Stimulated activated CD8-positive, alpha-beta memory T cell treated with anti-CD3 and anti-CD28 coated beads, Interleukin-4, amount 100 ng/mL, for 4 hours (primary cell): Measurements from ENCODE around the gene OLFM2.
"Not testable (repeated sequence)": the region's sequence is repeated elsewhere in the genome, so short reads cannot be mapped to it uniquely, and the experiment has no call there.

Source experiments
- DNase-seq, 2 donors: peaks; one replicate each; pipeline ENCODE4 v3.0.0-alpha.2; 2020; ENCODE audit warnings: low read depth in 2 of 2, low spot score in 1 of 2

OLFM2 gene

DNA sequence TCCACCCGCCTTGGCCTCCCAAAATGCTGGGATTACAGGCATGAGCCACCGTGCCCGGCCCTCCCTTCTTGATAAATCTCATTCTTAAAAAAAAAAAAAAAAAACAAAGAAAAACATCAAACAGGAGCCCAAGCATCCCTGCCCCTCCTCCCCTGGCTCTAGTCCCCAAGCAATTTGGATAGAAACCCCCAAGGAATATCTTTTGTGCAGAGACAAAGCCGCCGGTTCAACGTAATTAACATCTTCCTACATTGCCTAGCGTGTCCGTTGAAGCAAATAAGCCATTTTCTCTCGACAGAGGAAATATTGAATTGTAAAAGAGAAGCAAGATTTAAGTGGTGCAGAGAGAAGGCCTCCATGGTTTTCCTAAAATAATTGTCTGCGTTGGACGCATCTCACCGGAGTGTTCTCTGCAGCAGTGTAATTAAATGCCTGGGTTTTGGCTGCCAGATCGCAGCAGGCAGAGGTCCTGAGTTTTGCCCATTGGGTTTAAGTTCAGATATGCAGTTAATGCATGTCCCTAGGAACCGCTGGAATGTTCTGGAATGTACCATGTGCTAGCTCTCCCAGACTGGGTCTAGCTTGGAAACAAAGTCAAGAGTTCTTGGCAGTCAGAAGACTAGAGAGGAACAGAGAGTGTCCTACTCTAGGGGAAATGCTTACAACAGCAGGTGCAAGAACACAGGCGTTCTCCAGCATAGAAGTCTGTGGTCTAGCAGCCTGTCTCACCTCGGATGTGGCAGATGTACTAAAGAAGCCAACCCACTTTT lies 70.4 kb downstream of the OLFM2 start:
- DNase-seq = no peak

DNA sequence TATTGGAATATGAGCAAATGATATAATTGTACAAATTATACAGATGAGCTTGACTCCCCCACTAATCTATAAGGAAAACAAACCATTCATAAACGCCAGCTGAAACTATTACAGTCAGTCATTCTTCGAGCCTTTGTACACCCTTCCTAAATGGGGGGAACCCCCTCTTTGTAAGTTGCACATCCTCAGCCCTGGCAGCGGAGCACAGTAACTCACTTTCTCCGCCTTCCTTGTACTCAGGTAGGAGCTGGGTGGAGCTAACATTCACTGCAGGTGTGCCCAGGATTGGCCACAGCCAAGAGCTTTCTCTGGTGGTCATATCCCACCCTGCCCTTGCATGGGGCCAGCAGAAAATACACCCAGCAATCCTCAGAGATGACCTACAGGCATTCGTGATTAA lies 72.6 kb downstream of the OLFM2 start:
- no peak for DNase-seq

DNA sequence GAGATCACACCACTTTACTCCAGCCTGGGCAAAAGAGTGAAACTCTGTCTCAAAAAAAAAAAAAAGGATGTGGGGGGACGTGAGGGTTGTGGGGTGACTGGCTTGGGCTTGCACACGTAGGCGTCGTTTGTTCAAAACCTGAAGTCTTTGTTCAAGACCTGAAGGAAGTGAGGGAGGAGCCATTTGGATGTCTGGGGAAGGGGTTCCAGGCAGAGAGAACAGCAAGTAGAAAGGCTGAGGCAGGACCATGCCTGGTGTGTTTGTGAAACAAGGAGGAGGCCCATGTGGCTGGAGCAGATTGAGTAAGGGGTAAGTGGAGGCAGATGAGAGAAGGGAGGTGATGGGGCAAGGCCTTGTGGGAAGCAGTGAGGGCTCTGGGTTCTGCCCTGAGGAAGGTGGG lies 73.4 kb downstream of the OLFM2 start:
- no peak for DNase-seq

DNA sequence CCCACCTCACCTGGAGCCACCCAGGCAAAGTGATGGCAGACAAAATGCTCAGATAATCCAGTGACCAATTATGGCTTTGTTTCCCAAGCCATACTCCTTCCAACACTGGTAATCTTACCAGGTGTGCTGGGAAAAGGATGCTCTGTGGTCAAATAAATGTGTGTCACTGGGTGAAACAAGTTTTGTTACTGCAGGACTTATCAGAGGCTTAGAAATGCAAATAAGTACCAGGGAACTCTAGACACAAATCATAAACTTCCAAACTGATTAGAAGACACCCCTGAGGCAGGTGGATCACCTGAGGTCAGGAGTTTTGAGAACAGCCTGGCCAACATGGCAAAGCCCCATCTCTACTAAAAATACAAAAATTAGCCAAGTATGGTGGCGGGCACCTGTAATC lies 74.8 kb downstream of the OLFM2 start:
- no peak for DNase-seq

DNA sequence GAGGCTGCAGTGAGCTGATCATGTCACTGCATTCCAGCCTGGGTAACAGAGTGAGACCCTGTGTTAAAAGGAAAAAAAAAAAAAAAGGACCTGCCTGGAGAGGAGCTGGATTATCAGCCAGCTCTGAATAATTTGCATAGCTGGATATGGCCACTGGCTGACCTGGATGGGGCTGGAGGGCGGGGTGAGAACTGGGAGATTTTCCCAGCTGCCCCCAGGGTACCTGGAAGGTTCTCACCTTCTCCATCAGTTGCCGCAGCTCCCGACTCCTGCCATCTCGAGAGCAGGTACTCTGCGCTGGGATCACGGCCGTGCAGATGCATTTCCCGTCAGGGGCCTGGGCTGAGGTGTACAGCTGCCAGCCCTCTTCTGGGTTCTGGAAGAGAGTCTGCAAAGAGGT lies 75.9 kb downstream of the OLFM2 start:
- DNase-seq = no peak

DNA sequence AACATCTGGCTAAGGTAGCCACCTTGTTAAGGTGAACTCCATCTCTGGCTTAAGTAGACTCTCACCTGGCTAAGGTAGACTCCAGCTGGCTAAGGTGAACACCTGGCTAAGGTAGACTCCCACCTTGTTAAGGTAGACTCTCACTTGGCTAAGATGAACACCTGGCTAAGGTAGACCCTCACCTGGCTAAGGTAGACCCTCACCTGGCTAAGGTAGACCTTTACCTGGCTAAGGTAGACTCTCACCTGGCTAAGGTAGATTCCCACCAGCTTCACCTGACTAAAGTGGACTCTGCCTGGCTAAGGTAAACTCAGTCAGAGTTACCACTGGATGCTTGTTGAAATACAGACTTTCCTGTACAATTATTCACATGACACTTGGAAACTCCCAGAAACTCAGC lies 77.5 kb downstream of the OLFM2 start:
- no peak for DNase-seq

DNA sequence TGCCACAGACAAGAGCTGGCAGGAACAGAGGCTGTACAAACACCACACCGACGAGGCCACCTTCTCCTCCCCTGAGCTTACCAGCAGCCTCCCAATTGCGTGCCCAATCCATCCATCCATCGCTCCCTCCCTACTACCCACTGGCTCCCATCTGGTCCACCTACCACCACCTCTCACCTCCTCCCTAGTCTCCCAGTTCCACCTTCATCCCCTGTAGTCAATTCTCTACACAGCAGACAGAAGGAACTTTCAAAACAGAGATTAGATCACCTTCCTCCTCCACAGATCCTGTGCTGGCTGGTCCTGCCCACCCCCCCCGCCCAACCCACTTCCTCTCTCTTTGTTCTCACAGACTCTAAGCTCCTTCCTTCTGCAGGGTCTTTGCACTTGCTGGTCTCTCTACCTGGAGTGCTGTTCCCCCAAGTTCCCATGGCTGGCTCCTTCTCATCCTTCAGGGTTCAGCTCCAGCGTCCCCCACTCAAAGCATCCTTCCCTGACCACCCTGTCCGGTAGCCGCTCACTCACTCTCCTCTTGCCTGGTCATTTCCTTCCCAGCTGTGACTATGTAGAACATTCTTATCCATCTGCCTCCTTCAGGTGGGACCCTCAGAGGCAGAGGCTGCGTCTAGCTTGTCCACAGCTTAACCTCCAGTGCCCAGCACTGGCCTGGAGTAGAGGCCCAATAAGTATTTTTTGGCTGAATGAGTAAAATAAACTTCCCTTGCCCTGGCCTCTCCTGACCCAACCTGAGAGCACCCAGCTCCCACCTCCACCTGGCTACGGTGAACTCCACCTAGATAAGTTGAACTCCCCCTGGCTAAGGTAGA lies 78.2 kb downstream of the OLFM2 start:
- no peak for DNase-seq

DNA sequence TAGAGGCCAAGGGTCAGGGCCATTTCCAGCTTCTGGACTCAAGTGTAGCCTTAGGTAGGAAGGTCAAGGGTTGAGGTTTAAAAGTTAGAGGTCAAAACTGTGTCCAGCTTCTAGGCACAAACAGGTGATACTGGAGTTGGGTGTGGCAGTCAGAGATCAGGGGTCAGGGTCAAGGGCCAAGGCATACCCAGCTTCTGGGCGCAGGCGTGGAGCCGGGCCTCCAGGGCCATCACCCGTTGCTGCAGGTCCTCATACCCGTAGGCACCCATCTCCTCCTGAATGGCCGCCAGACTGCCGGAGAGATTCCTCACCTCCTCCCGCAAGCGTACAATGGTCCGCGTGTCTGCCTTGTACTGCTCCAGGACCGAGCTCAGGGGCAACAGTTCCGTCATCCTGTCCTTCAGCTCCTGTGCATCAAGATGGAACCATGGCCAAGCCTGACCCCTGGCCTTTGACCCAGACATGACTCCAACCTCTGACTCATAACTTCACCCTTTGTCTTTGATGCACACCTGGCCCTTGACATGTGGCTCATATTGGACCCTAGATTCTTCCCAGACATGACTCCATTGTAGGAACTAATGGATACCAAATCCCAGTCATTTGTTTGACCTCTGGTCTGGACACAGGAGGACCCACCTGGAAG lies 79.1 kb downstream of the OLFM2 start:
- DNase-seq = no peak

DNA sequence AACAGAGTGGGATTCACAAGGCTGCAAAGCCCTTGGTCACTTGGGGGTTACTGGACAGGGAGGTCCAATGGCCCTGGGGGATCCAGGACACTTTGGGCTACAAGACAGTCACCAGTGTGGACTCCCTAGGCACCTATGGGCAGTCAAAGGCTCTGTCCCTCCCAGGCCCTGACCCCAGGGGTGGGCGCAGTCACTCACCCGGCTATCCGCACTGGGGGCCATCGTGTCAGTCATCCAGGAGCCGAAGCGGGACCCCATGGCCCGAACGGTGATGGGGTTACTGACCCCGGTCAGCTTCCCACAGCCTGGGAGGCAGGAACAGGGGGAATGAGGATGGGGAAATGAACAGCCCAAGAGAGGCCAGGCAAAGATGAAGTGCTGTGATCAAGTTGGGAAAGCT lies 79.7 kb downstream of the OLFM2 start:
- DNase-seq = no peak

DNA sequence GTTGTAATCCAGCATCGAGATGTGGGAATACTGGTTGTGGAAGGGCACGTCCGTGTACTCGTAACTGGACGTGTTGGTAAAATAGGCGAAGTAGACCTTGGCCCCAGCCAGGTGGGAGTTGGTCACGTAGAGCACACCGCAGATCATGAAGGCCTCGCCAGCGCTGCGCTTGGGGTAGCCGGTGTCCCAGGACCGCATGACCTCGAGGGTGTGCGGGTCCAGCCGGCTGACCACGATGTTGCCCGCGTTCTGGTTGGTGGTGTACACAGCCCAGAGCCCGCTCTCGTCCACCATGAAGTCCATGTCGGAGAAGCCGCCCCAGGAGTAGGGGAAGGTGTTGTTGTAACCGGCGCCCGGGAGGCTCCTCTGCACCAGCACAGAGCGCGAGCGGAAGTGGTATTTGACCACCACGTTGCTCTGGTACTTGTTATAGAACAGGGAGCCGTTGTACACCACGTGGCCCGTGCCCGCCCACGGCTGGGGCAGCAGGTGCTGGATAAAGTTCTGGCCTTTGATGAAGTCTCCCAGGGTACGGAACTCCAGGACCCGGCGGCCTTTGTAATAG lies 82.0 kb downstream of the OLFM2 start:
- DNase-seq = no peak

DNA sequence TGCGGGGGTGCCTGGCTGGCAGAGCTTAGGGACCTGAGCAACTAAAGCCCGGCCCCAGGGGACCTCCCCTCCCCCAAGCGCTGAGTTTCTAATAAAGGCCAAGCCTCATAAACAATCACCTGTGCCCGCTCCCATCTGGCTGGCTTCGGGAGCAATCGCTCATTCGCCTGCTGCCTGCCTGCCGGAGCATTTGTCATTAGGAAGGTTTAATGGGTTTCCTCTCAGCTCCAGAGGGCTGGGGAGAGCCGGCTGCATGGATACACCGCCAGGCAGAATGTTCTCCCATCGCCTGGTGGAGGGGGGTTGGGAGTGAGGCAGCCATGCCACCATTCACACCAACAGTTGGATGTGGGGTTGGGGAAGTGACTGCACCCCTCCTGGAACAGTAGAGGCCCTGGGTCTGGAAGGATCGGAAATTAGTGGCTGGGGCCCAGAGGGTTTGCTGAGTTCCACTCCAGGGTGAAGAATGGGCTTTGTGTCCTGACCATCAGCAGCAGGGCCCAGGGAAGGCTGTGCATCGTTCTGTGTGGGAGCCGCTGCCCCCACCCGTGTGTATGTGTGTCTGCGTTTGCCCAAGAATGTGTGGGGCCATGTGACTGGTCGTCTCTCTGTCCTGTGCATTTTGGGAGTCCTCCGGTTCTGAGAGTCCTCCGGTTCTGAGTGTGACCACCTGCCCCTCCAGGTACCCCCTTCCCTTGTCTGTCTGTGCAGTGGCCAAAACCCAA lies 85.9 kb downstream of the OLFM2 start:
- DNase-seq = no peak

DNA sequence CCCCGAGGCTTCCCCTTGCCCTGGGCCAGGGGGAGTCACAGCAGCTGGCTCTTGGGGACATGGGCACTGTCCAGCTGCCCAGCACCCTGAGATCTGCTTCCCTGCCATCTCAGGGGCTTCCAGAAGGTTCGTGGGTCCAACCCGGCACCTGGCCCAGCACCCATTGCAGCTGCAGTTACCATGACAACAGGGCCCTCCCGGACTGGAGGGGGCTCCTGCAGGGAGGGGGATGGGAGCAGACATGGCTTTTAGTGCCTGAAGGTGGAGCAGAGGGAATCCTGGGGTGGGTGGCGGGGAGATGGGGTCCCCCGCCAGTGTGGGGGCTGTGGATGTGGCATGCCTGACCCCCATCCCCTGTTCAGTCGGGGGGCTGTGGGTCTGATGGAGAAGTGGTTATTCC lies 86.5 kb downstream of the OLFM2 start:
- no peak for DNase-seq

DNA sequence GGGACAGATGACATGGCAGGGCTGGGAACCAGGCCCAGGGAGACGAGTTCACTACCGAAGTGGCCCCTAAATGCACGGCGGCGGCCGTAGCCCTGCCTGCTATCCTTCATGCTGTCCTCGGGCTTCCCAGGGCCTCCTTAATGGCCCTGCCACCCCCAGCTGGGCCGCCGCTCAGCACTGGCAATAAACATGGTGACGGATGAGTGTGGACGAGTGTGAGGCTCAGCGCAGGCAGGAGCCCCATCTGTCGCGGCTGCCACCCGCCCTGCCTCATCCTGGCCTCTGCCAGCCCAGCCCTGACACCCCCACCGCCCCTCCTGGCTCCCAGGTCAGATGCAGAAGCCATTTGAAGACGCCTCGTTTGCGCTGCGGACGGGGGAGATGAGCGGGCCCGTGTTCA lies 87.6 kb downstream of the OLFM2 start:
- DNase-seq = no peak

DNA sequence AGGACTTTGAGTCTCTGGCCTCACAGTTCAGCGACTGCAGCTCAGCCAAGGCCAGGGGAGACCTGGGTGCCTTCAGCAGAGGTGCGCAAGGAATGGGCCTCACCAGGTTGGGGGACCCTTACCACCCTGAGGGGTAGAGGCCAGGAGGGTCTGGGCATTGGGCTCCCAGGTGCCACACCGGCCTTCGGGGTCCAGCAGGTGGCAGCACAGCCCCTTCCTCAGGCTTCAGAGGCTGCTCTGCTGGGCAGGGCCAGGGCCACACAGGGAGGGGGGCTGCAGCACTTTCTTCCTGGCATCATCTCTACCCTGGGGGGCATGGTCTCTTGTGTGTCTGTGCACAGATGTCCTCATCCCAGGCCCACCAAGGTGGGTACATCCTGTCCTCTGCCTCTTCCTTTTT lies 88.3 kb downstream of the OLFM2 start:
- DNase-seq = no peak

DNA sequence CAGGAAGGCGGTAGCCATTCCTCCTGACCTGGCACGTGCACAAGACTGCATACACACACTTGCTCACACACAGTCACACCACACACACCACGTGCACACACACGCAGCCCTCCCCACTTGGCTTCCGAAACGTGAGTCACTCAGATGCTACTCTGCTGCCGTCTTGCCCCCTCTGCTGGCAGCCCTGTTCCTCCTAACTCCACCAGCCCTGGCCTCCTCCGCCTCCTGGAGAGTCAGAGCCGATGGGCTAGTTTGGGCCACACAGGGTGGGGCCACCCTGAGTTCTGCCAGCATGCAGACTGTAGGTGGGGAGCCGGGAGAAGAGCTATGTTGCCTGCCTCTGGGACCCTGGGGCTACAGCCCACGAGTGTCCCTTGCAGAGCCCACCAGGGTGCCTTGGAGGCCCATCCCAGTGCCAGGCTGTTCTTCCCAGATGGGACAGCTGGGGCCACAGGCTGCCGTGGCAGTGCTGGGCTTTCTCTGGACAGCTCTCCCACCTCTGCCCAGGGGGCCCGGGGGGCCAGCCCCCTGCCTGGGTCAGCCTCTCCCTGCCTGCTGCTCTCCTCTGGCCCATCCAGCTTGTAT lies 89.1 kb downstream of the OLFM2 start:
- peak in 1 of 2 donors; percentile 35 for DNase-seq

DNA sequence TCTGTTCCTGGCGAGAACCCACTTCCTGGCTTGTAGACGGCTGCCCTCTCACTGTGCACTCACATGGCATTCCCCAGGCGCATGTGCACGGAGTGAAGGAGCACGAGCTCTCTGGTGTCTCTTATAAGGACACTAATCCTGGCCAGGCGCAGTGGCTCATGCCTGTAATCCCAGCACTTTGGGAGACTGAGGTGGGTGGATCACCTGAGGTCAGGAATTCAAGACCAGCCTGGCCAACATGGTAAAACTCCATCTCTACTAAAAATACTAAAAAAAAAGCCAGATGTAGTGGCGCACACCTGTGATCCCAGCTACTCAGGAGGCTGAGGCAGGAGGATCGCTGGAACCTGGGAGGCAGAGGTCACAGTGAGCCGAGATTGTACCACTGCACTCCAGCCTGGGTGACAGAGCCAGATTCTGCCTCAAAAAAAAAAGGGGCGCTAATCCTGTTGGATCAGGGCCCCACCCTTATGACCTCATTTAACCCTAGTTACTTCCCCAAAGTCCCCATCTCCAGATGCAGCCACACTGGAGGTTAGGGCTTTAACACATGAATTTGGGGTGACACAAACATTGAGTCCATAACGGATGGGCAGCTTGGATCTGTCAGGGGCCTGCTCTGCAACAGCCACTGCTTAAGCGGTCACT lies 92.6 kb downstream of the OLFM2 start:
- DNase-seq = not testable (repeated sequence)

DNA sequence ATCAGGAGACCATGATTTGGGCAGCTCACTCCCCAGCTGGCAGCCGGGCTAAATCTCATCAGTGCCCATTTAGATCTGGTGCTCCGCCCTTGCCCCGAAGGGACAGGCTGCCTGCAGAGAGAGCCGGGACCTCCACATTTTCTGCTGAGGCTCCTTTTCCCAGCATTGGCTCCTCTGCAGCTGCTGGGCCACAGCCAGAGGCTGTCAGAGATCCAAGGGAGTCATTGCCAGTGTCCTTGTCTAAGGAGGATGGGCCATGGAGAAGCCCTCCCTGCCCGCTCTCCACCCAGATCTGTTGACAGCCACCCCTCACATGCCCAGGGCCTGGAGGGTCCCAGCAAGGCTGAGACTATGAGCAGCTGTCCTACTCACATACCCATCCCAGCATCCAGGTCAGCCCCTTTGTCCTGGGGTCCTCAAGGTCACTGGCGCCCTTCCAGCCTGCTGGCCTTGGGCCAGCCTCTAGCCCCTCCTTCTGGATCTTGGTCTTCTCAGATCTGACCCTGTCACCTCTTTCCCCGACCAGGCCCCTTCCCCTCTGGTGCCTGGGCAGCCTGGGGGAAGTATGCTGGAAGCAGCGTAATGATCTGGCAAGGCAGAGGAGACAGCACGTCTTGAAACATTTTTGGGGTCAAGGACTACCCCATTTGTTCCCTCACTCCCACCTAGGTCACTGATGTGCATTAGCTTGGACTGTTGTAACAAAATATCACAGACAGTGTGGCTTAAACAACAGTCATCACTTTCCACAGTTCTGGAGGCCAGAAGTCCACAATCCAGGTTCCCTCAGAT lies 93.3 kb downstream of the OLFM2 start:
- DNase-seq = no peak

DNA sequence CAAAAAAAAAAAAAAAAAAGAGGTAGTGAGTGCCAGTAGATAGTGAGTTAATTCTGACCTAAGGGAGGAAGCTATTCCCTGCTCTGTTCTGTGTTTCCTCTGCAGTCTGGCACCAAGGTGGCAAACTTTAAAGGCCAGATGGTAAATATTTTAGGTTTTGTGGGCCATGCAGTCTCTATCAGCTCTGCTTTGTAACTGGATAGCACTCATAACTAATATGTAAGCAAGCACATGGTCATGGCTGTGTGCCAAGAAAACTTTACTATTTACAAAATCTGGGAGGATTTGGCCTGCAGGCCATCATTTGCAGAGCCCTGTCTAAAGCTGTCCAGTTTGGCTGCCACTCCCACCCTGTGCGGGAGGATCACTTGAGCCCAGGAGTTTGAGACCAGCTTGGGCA lies 96.9 kb downstream of the OLFM2 start:
- no peak for DNase-seq

DNA sequence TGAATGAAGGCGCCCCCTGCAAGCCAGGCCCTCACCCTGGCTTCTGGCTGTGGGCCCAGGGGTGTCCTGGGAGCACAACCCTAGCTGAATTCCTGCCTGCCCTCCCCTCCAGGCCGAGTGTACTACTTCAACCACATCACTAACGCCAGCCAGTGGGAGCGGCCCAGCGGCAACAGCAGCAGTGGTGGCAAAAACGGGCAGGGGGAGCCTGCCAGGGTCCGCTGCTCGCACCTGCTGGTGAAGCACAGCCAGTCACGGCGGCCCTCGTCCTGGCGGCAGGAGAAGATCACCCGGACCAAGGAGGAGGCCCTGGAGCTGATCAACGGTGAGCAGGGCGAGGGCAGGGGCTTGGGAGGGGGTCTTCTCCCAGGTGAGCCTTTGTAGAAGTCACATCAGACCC lies 98.0 kb downstream of the OLFM2 start:
- DNase-seq = no peak

DNA sequence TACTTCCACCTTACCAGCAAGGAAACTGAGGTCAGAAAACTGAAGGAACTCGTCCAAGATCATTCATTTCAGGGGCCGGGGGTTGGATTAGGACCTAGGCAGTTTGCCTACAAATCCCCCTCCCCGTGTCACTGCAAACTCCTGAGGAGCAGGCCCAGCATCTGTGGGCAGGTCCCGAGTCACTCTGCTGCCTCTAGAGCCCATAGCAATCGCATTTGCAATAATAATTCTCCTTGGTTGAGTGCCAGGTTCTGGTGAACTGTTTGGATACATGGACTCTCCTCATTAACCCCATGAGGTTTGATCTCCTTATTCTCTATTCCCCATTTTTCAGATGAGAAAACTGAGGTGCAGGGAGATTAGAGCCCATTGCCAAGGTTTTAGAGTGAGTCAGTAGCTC lies 100.3 kb downstream of the OLFM2 start:
- no peak for DNase-seq
